ENCODE data around the gene STAG2. TPM values are rescaled to one million over a fixed set of nuclear protein-coding genes. Genes with fewer than 3 reads are reported as not detected.

The STAG2 gene
- total RNA-seq, result 10 to 100 TPM; 71.4 to 93.0 (median 80.7) TPM

DNA sequence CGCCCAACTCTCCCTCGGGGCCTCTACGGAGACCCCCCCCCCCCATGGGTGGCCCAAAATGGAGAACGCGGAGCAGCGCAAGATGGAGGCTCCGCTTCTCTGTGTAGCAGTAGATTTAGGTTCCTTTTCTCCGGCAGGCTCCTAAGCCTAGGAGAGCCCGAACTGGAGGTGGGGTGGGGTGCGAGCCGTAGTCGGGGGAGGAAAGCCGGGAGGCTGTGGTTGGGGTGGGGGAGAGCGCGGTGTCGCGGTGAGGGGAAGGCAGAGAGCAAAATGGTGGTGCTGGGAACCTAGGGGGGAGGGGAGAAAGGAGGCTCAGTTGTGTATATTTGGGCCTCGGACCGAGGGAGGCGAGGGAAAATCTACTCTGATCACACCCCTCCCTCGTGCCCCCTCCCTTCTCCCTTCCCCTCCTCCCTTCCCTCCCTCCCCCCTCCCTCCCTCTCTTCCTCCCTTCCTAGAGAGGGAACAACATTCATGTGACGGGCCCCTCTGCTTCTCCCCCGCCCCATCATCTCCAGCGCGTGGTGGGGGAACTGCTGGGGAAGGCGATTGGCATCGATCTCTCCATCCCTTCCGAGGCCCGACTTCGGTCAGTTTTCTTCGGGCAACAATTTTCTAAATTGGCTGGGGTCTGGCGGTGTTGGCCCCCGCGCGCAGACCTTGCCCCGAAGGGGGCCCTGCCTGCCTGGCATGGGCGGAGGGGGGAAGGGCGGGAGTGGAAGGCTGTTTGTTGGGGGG lies at the start of gene STAG2:
STAG2 (plus strand) TSS at position 439 of the 738 bp plus-strand sequence. CDS start 60,922 bp downstream, outside the sequence.
- TF ChIP-seq, protein P1, sequence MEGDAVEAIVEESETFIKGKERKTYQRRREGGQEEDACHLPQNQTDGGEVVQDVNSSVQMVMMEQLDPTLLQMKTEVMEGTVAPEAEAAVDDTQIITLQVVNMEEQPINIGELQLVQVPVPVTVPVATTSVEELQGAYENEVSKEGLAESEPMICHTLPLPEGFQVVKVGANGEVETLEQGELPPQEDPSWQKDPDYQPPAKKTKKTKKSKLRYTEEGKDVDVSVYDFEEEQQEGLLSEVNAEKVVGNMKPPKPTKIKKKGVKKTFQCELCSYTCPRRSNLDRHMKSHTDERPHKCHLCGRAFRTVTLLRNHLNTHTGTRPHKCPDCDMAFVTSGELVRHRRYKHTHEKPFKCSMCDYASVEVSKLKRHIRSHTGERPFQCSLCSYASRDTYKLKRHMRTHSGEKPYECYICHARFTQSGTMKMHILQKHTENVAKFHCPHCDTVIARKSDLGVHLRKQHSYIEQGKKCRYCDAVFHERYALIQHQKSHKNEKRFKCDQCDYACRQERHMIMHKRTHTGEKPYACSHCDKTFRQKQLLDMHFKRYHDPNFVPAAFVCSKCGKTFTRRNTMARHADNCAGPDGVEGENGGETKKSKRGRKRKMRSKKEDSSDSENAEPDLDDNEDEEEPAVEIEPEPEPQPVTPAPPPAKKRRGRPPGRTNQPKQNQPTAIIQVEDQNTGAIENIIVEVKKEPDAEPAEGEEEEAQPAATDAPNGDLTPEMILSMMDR (IDR thresholded peaks at IDR 0.05), result no peak
- TF ChIP-seq EP300 (IDR thresholded peaks at IDR 0.05), result peak in 1 of 2 donors; percentile 89
- TF ChIP-seq POLR2A (IDR thresholded peaks at IDR 0.05), result peak in 1 of 2 donors; percentile 67

DNA sequence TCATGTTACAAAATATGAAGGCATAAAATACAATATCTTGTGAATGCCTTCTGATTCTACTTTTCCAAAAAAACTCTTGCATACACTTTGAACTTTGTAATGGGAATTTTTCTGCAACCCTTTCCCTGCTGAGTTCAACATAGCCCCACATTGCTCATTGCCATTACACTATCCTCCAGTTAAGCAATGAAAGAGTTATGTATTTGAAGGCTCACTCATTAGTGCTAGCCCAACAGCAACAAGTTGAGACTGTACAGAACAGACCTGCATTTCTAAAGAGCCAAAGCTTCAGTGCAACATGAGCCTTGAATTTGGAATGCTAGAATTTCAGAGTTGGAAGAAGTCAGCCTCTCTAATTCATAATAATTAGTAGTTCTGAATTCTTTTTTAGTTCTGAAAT lies 44.4 kb upstream of the STAG2 start:
- Histone ChIP-seq H3K4me1 (no peaks in the 10 kb centered on the region), H3K9me3 (no peaks in the 10 kb centered on the region), H3K36me3 (no peaks in the 10 kb centered on the region), H3K27ac (no peak overlapping the region), H3K4me3 (no peak overlapping the region), H3K27me3 (no peaks in the 10 kb centered on the region)
- TF ChIP-seq, protein P1 (IDR thresholded peaks at IDR 0.05), result no peak
- no peak for DNase-seq (ENCODE audit: low spot score in 2 of 2)

More for the DNA sequence above, at the start of gene STAG2:
- peak; percentile 55 to 78 for DNase-seq (ENCODE audit: low spot score in 2 of 2)
- Histone ChIP-seq H3K27me3 (no peaks in the 10 kb centered on the region), H3K4me1 (peaks cover 0 to 22% (median 0%) of the 10 kb centered on the region in 4 donors), H3K9me3 (no peaks in the 10 kb centered on the region), H3K27ac (peak within 1 kb of the TSS; percentile 98 to 100 (median 98)), H3K36me3 (no peaks in the 10 kb centered on the region), H3K4me3 (peak within 1 kb of the TSS; percentile 61 to 82 (median 68))
- WGBS, 2 donors, result 0 to 46% methylated on average over 13 to 38 of the region's 38 CpGs

DNA sequence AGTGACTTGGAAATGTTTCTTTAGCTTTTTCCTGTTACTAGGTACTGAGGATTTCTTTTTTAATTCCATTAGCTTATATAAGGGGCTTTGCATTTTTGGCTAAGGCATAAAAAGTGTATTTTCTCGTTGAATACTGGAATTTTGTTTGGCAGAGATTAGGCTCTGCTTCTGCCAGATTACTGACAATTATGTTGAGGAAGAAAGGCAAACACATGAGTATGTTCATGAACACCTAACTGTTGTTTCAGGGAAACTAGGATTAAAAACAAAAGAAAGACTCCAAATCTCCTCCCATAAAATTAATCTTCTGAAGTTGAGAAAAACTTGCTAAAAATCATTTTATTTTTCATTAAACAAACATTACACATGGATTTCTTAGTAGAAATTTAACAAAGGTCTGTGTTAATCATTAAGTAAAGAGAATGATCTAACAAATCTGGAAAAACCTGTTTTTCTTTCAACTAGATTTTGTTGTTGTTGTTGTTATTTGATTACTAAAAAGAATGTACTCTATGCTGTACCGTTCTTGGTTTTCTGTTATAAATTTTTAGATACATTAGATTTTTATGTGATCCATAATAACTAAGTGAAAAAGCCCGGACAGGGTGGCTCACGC lies 43.3 kb upstream of the STAG2 start:
- H3K9me3 ChIP-seq, result no peaks in the 10 kb centered on the region
- no peak for DNase-seq (ENCODE audit: low spot score in 2 of 2)
- no peak overlapping the region for H3K4me3 ChIP-seq
- H3K27me3 ChIP-seq, result no peaks in the 10 kb centered on the region
- WGBS, 2 donors, result 60 to 61% methylated on average over 4 of the region's 4 CpGs
- no peaks in the 10 kb centered on the region for H3K36me3 ChIP-seq
- no peak overlapping the region for H3K27ac ChIP-seq
- TF ChIP-seq, protein P1 (IDR thresholded peaks at IDR 0.05), result no peak
- TF ChIP-seq EP300 (IDR thresholded peaks at IDR 0.05), result no peak
- no peak for TF ChIP-seq POLR2A (IDR thresholded peaks at IDR 0.05)
- no peaks in the 10 kb centered on the region for H3K4me1 ChIP-seq

DNA sequence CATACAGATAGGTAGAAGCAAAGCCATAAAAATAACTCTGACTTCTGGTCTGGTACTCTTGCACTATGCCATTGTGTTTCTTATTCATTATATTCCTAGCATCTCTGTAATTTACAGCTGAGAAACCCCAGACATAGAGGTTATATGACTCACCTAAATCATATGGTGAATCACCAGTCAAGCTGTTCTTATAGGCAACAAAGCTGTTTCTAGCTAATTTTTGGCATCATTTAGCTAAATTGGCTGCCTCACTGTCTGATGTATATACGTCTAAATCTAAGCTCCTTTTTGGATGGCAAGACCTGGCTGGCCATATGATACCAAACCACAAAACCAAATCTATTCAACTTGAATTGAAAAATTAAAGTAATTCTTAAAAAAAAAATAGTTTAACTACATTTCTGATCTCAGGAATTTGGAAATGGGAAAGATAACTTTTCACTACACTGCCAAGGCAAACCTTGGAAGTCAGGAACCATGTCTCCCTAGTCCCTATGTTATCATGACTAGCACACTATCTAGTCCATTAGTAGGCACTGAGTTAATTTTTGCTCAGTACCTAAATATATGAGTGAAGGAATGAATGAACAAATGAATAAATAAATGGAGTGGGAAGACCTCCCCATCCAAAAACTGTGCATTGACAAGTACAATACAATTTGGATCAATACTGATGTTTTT lies 41.3 kb upstream of the STAG2 start:
- Histone ChIP-seq H3K27ac (no peak overlapping the region), H3K27me3 (no peaks in the 10 kb centered on the region), H3K4me1 (no peaks in the 10 kb centered on the region), H3K9me3 (no peaks in the 10 kb centered on the region), H3K36me3 (no peaks in the 10 kb centered on the region), H3K4me3 (no peak overlapping the region)
- WGBS, 2 donors, result 43 to 96% methylated on average over 1 of the region's 1 CpG
- no peak for DNase-seq (ENCODE audit: low spot score in 2 of 2)
- TF ChIP-seq EP300 (IDR thresholded peaks at IDR 0.05) (no peak), POLR2A (IDR thresholded peaks at IDR 0.05) (no peak)
- TF ChIP-seq, protein P1 (IDR thresholded peaks at IDR 0.05), result no peak

DNA sequence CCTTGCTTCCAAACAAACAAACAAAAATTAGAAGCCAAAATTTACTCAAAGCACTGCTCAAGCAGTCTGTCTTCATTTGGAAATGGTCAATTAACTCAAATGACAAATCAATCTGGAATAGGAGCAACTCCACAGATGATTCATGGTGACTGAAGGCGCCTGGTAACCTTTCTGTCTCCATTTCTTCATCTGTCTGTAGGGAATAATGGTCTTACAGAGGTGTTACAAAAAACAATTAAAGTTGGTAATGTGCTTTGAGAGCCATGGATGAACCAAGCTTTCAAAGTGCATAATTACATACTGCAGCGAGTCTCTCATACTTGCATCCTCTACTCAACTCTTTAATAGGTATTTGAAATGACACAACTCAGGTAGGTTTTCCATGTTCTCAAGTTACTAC lies 38.3 kb upstream of the STAG2 start:
- TF ChIP-seq, protein P1 (IDR thresholded peaks at IDR 0.05), result no peak
- TF ChIP-seq POLR2A (IDR thresholded peaks at IDR 0.05), result no peak
- no peak for TF ChIP-seq EP300 (IDR thresholded peaks at IDR 0.05)

More for the DNA sequence above, 38.3 kb upstream of the STAG2 start:
- Histone ChIP-seq H3K27ac (no peak overlapping the region), H3K9me3 (no peaks in the 10 kb centered on the region), H3K4me1 (no peaks in the 10 kb centered on the region), H3K27me3 (no peaks in the 10 kb centered on the region), H3K4me3 (no peak overlapping the region), H3K36me3 (no peaks in the 10 kb centered on the region)
- DNase-seq (ENCODE audit: low spot score in 2 of 2), result no peak
- whole genome bisulfite sequencing, 2 donors, result 78 to 100% methylated on average over 2 of the region's 2 CpGs
